Subcutaneous adipose tissue (tissue), 4 donors: ENCODE measurements around the gene PLXNA4. TPM values are rescaled to one million over a fixed set of nuclear protein-coding genes. Genes with fewer than 3 reads are reported as not detected.

Experiments used
- total RNA-seq, 4 donors: library from RNA; depleted of rRNA; stranded (reverse); fragments of >200 nt; gene quantifications; one replicate each; pipeline ENCODE4 v1.1.0, GENCODE V29; 2016
- TF ChIP-seq, protein P1 (sequence below): fragments of 450-650 bp; IDR thresholded peaks from one replicate; pipeline ENCODE4 v1.5.1; 2016; ENCODE audit warnings: low read depth, mild to moderate bottlenecking, control low read depth, antibody characterized with exemption, moderate library complexity

Gene PLXNA4
- total RNA-seq, 4 donors from 2014 or later: 30.2 to 112 (median 54.6) TPM

DNA sequence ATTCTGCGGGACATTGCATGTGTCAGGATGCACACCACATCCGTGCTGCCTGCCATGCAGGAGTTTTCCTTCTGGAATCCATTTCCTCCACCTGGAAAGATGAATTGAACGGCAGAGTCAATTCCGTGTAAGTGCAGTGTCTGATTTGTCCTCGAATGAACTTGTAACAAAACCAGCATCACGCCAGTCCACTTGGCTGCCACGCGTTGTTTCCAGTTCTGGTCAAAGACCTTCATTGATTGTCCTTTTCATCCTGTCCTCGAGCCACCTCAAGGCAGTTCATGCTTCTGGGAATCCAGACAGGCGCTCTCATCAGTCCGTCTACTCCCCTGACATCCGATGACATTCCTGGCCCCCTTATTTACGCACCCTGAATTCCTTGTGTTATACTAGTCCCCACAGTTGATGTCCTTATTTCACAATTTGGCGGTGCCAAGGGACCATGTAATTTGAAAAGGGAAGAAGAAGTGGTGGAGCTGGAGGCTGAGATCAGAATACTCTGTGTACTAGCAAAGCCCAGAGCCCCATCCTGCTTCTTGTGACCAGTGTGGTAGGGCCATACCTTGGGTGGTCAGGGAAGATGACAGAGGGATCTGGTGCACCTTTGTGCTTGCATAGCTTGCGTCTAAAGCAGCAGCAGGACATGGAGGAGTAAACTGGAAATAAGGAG is 502.2 kb downstream of the PLXNA4 start:
- TF ChIP-seq, protein P1, sequence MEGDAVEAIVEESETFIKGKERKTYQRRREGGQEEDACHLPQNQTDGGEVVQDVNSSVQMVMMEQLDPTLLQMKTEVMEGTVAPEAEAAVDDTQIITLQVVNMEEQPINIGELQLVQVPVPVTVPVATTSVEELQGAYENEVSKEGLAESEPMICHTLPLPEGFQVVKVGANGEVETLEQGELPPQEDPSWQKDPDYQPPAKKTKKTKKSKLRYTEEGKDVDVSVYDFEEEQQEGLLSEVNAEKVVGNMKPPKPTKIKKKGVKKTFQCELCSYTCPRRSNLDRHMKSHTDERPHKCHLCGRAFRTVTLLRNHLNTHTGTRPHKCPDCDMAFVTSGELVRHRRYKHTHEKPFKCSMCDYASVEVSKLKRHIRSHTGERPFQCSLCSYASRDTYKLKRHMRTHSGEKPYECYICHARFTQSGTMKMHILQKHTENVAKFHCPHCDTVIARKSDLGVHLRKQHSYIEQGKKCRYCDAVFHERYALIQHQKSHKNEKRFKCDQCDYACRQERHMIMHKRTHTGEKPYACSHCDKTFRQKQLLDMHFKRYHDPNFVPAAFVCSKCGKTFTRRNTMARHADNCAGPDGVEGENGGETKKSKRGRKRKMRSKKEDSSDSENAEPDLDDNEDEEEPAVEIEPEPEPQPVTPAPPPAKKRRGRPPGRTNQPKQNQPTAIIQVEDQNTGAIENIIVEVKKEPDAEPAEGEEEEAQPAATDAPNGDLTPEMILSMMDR: no peak
